A172 (cell line): ENCODE measurements around the gene ELFN2. TPM values are rescaled to one million over a fixed set of nuclear protein-coding genes. Genes with fewer than 3 reads are reported as not detected.

Source experiments
- DNase-seq: peaks from one replicate; pipeline ENCODE4 v3.0.0-alpha.2; 2015; ENCODE audit warnings: low spot score
- total RNA-seq: library from RNA; depleted of rRNA; stranded (reverse); fragments of >200 nt; shearing (Covaris generic); gene quantifications from 2 replicates; pipeline ENCODE4 v1.2.3, GENCODE V29; 2014

ELFN2 gene
- total RNA-seq, 1 experiment from 2014 or later, result 0.93 TPM

DNA sequence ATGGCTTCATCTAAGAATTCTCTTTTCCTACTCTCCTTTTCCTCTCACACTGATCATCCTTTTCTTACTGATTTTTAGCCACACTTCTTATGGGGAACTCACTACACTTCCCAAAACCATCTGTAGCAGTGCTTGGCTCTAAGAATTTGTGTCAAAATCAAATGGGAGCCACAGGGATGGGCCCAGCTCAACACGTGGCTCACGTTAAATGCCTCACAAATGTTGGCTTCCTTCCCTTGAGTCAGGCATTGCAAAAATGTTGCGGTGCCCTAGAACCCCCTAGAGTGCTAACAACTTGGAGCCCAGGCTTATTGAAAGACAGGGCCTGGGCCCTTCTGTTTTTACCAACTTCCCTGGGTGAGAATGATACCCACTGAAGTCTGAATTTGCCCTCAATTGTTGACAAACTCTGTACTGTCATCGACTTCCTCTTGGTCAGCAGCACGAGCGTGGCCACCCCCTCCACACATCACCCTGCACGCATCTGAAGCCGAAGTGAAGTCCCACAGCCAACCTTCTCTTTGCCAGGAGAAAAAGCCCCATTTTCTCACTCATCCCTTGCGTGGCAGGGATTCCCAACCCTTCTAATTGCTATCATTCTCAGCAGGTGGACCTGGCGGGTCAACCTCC, 69.7 kb downstream of the ELFN2 start:
- DNase-seq, result no peak

DNA sequence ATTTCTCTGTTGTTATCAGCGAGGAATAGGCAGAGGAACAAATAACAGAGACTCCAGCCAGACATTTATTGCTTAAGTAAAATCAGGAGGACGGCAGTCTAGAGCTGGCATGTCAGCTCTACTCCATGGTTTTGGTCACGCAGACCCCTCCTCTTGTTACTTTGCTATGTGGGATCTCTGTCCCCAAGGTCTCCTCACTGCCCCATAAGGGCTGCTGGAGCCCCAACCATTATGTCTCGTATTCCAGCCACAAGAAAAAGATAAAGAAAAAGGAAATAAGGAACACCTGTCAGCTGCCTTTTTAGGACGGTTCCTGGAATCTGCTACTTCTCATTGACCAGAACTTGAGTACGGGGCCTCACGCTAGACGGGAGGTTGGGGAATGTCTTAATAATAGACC, 70.4 kb downstream of the ELFN2 start:
- DNase-seq, result no peak

DNA sequence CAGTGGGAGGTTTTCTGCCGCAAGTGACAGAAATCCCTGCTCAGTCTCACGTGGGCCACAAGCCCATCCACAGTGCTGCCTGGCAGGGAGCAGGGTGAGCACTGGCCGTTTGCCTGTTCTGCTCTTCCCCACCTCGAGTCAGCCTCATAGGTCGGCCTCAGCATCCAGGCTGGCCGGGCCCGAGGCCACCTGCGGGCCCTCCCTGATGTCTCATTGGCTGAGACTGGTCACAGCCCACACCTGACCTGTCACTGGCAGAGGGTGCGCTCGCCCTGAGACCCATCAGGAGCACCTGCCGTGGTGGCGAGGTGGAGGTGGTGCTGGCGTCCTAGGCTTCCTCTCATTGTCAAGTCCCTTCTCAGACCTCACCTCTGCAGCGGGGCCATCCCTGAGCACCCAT, 72.1 kb downstream of the ELFN2 start:
- no peak for DNase-seq

DNA sequence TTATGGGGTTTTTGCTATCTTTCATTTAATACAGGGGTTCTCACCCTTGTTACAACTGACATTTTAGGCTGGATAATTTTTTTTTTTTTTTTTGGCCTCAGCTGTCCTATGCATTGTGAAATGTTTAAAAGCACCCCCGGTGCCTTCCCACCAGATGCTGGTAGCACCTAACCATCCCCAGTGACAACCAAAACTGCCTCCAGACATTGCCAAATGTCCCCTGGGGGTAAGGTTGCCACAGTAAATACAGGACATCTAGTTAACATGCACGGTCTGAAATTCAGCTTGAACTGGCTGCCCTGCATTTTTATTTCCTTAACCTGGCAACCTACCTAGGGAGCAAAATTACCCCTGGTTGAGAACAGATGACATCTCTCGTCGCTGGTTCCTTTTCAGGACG, 72.6 kb downstream of the ELFN2 start:
- no peak for DNase-seq

DNA sequence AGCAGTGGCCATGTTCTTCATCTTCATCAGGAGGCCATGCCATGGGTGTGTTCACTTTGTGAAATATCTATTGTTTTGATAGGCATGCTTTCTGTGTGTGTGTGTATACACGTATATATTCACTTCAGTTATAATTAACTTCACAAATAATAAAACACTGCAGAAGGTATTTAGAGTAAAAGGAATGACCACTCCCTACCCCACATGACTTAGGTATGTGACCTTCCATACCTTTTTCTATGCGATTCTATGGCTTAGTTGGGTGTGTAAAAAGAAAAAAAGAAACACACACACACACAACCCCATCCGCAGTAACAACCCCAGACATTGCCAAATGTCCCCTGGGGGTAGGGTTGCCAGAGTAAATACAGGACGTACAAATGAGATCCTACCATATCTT, 73.0 kb downstream of the ELFN2 start:
- DNase-seq, result no peak

DNA sequence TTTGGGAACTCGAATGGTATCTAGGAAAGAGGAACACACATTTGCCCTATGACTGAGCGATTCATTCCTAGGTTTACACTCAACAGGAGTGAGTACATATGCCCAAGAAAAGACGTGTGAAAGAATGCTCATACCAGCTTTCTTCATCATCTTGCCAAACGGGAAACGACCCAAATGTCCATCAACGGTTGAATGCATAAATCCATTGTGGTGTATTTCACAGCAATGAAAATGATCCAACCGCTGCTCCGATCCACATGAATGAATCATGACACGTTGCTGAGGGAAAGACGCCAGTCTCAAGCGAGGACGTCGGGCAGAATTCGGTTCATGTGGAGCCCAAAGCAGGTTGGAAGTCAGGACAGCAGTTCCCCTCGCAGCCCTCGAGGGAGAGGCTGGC, 73.4 kb downstream of the ELFN2 start:
- no peak for DNase-seq

DNA sequence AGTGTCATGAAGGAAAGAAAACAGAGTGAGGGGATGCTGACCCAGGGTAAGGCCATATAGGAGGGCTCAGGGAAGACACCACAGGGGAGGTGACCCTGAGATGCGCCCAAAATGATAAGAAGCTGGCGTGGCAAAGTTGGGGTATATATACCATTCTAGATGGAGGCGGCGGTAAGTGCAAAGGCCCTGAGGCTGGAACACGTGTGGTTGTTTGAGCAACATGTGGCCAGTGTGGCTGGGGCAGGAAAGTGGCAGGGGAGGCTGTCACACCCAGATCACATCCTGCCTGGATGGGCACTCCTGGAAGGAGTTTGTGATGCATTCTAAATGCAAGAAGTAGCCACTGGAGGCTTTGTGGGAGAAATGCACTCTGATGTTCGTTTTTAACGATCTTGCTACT, 74.8 kb downstream of the ELFN2 start:
- no peak for DNase-seq

DNA sequence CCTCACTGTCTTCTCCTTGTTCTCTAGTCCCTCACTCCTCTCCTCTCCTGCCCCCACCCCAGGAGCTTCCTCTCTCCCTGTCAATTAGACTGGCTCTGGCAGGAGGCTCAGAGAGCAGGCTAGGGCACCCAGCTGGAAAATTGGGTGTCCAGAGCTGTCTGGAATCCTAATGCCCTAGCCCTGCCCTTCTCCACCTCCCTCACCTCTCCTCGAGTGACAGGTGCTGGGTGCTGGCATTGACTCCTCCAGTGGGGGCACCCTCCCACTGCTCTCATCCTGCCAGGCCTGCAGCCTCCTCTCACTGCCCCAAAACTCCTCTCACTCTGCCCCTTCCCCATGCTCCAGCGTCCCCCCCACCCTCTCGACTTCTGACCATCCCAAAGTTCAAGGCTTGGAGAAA, 76.0 kb downstream of the ELFN2 start:
- no peak for DNase-seq

DNA sequence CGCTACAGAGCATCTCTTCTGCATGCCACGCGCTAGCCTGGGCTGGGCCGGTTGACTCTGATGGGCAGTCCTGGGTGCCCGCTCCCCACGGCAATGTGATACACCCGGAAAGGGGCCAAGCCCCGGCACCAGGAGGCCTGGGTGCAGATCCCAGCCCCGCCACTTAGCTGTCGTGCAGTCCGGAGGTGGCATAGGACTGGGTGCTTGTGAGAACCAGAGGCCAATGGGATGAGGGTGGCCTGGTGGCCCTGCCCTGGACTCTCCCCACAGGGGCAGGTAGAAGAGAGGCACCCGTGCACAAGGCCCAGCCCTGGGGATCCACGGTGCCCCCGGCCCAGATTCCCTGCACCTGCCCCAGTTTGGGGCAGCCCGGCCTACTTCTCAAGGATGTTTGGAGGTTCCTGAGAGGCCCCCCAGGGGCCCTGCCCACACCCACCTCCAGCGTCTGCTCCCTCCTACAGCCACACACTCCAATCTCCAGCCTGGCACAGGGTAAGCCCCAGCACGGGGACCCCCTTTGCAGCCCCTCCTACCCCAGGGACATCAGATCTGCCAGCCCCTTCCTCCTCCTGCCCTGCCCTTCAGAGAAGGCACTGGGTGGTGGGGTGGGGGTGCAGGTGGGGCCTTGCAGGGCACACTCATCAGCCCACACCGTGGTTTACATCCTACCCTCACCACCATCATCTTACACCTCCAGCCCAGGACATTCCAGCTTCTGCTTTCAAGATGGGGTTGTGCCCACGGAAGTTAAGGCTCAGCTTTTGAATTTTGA, 78.0 kb downstream of the ELFN2 start:
- no peak for DNase-seq

DNA sequence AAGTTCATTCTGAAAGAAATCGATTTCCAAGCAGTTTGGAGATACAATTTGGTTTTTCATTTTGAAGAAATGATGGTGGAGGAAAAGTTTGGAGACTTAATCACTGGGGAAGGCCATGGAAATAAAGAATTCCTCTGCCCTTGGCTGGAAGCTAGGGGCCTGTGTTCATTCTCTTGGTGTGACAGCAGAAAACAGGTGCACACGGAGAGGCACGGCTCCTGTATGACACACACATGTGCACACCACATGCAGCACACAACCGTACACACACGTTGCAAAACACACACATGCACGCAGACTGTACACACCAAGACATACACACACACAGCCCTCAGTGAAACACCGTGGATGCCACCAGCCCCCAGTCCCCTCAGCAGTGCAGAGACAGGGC, 80.8 kb downstream of the ELFN2 start:
- DNase-seq, result no peak

DNA sequence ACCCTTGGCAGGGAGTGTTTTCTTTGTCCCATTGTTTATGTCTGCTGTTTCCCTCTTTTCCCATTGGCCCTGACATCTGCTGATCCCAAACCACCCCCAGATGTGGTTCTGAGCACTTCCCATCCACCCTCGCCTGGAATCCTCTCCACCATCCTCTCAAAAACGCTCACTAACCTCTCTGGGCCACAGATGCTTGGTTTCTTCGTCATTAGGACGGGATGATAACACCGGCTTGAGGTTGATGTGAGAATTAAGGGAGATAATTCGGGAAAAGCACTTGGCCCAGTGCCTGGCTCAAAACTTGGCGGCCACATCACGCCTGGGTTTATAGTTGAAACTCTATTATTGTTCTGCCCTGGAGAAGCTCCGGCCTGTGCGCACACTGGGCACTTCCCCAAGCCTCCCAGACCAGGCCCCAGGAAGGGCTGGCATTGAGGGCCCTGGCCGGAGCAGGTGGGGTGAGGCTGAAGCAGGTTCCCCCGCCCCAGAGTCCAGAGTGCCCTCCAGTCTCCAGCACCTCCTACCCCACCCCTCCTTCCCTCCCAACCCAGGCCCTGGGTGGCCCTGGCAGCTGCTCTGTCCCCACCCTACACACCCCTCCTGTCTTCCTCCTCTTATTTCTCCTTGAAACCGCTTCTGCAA, 81.3 kb downstream of the ELFN2 start:
- DNase-seq, result peak; percentile 78

DNA sequence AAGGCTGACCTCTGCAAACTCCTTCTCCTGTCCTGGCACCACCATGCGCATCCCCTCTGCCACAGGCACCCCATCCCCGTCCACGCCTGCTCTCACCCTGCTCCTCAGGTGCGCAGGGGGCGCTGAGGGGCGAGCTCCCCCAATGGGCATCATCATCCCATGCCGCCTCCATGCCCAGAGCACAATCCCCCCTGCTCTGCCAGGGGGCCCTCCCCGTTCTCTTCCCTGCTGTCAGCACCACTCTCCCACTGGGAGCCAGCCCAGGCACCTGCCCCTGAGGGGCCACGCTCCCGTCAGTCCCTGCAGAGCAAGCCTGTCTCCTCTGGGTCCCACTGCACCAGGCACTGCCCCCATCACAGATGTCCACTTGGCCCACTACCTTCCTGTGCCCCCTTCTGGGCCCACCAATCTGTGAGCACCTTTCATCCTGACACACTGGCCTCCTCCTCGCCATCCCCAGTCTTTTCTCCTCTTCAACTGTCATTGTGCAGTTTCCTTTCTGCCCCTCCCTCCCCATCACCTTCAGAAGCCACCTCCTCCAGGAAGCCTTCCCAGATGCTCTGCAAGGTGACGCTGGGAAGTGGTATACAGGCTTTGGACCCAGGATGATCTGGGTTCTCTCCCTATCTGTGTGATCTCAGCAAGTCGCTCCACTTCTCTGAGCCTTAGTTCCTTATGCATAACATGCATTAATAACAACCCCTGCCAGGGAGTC, 82.4 kb downstream of the ELFN2 start:
- no peak for DNase-seq

DNA sequence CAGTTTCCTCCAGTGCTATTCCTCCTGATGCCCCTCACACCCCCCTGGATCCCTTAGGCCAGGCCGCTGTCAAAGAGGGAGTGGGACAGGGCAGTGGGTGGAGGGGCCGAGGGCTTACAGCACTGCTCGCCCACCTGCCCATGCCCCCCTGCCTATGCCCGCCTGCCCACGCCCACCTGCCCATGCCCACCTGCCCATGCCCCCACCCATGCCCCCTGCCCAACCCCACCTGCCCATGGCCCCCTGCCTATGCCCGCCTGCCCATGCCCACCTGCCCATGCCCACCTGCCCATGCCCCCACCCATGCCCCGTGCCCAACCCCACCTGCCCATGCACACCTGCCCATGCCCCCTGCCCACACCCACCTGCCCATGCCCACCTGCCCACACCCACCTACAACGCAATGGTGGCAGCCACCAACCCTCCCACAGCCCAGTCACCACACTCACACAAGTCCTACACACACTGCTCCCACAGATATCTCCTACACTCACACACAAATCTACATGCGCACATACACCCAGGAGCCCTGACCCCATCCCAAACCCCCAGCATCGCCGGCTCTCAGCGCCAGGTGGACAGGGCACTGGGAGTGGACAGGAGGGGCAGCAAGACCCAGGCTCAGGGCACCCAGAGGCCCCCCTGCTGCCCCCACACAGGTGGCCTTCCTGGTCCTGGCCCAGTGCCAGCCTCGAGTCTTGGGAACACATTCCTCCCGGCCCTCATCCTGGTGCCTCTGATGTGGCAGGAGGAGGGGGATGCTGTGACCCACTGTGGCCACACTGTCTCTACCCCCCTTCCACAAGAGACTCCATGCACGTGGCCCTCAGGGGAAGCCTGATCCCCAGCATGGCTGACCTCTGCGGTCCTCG, 83.2 kb downstream of the ELFN2 start:
- no peak for DNase-seq

DNA sequence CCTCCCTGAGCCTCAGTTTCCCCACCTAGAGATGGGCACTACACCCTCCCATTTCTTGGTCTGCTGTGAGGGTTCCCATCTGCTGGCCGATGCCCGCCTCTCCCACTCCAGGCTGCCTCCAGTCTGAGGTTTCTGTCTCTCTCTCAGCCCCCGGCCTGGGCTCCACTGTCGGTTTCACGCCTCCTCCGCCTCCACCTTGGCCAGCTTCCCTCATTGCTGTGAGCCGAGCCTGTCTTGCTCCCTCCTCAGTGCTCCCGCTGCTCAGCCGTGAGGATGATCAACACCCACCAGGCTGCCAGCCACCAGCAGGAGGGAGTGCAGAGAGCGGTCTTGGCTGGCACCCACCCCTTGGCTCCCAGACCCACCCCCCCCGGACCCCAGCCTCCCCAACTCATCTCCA, 83.9 kb downstream of the ELFN2 start:
- no peak for DNase-seq

DNA sequence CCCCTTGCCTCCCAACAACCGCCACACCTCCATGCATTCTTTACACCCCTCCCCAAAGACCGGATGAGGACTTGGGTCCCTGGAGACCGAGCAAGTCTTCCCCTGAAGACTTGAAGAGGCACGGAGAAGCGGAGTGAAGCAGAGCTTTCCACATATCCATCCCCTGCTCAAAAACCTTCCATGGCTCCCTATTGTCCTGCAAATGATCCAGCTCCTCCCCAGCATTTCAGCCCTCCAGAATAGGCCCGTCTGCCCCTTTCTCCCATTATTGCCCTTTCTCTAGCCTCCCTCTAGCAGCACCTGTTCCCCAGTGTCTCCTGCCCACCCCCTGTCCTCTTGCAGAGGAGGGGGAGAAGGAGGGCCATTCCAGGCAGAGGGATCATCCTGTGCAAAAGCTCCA, 85.2 kb downstream of the ELFN2 start:
- DNase-seq, result no peak

DNA sequence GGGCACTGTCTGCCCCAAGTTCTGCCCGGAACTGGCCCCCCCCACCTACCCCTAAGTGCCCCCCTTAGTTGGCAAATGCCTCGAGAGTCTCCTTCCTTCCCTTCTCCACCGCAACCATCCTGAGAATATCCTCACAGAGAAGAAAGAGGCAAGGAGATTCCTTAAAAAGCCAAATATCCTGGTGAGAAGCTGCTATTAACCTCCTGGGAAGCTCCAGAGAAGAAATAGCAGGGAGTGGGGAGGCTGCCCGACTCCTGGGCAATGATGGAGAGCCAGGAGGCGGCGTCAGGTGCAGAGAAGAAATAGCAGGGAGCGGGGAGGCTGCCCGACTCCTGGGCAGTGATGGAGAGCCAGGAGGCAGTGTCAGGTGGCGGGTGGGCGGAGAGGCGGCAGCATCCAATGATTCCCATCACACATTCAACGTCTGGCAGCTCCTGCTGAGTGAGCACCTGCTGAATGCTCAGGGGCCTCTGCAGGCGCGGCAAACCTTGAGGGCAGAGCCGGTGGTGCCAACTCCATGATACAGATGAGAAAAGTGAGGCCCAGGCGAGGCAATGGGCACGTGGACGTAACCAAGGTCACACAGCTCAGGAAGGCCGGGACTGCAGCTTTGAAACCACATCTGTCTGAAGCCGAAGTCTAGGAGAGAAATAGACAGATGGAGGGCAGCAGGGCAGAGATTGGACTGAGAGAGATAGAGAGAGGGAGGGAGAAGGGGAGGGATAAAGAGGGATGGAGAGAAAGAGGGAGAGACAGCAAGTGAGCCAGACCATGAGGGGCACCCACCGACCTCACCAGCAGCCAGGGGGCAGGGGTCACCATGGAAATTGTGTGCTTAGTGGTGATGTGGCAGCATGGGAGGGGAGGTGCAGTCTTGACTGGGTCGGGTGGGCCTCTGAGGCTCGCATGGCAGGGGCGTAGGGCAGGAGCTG, 86.7 kb downstream of the ELFN2 start:
- no peak for DNase-seq

DNA sequence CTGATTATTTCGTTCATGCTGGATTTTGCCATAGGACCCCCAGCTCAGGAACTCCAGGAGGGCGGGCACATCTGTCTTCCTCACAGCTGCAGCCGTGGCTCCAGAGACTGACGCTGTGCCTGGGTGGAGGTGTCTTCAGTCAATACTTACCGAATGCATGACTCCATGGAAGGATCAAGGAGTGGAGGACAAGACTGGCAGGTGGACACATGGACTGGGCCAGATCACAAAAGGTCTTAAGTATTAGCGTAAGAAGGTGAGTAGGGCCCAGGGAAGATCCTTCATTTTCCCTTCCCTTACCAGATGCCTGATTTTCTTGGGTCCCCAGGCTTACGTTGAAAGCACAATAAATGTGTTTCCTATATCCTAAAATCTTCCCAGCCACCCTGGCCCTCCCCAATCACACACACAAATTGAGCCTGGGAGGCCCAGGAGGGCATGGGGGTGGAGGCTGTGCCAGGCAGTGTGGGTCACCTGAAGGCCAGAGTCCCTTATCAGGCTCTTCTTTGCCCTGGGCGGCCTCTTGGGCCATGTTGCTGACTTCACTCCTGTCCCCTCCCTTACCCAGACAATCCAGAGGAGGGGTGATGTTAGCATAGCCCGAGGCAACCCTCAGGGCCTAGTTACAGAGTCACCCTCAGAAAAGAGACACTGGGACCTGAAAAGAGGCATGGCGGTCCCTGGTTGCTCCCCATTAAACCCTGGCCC, 88.6 kb downstream of the ELFN2 start:
- DNase-seq, result no peak

DNA sequence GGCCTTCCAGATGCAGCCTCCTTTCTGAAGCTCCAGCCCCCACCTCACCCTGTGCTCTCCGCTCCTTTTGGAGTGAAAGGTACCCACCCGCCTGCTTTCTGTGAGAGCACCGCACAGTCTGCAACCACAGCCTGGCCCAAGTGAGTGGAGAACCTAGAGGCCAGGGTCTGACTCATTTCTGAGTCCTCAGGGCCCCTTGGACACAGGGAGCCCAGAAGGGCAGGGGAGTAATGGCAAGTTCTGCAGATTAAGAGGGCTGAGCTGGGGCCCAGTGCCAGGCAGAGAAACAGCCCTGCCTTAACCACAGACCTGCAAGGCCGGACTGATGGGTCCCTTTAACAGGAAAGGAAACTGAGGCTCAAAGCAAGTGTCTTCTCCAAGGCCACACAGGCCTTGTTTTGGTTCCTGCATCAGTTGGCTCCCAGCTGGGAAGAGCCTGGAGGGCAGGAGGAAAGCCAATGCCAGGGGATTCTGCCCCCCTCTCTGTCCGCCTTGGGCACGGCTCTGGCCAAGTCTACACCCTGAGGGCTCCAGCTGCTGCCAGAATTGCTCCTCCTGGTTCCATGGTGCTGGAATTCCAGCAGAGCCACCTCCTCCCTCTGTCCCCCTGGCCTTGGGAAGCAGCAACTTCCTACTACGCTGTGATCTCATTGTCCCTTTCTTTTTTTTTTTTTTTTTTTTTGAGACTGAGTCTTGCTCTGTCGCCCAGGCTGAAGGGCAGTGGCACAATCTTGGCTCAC, 89.9 kb downstream of the ELFN2 start:
- DNase-seq, result no peak

DNA sequence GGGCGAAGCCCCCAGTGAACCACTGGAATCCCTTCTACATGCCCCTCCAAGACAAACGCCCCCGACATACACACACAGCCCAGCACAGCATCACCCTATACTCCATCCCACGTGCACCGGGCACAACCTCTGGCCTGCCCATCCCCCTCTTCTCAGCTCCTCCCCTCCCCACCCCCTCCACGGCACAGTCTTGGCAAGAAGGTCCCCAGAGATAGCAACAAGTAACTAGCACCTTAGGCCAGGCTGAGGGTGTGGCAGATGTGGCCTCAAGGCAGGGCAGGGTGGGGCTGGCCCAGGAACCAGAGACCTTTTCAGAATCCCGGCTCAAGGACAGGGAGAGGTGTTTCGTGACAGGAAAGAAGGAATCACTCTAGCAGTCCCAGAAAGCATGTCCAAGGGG, 90.7 kb downstream of the ELFN2 start:
- DNase-seq, result no peak
